ENCODE data around the gene FAM3B. TPM values are rescaled to one million over a fixed set of nuclear protein-coding genes. Genes with fewer than 3 reads are reported as not detected.

FAM3B gene
- total RNA-seq, 1 experiment from 2014 or later: not detected

- no peak for ATAC-seq
- Histone ChIP-seq H3K9me3 (ENCODE audit: control insufficient read depth, insufficient read depth, low read depth, low read length) (no peaks in the 10 kb centered on the region), H3K27ac (ENCODE audit: low read length) (no peak overlapping the region), H3K36me3 (ENCODE audit: control insufficient read depth, insufficient read depth, low read length) (no peaks in the 10 kb centered on the region; the same call in none of the 2 replicates), H3K27me3 (ENCODE audit: control insufficient read depth, insufficient read depth, low read length) (no peaks in the 10 kb centered on the region), H3K4me1 (ENCODE audit: control insufficient read depth, insufficient read depth, low read length) (no peaks in the 10 kb centered on the region), H3K4me3 (ENCODE audit: low read depth in 2 of 2, low read length in 2 of 2) (no peak overlapping the region)
- in situ Hi-C loops (cut with HindIII; ENCODE audit: low pct_unique_long_range_greater_than_20kb, low sequenced_read_pairs) (no loop called here), intact Hi-C loops (cut with micrococcal nuclease; ENCODE audit: unreplicated experiment) (no loop called here)
- no TSS peak for BruUV-seq (replicated peaks)
- CTCF ChIA-PET: no interaction called here
- POLR2A ChIA-PET: no interaction called here
- TF ChIP-seq POLR2AphosphoS5 (IDR thresholded peaks at IDR 0.05; ENCODE audit: low read depth, low read length): no peak
- TF ChIP-seq, protein P1, sequence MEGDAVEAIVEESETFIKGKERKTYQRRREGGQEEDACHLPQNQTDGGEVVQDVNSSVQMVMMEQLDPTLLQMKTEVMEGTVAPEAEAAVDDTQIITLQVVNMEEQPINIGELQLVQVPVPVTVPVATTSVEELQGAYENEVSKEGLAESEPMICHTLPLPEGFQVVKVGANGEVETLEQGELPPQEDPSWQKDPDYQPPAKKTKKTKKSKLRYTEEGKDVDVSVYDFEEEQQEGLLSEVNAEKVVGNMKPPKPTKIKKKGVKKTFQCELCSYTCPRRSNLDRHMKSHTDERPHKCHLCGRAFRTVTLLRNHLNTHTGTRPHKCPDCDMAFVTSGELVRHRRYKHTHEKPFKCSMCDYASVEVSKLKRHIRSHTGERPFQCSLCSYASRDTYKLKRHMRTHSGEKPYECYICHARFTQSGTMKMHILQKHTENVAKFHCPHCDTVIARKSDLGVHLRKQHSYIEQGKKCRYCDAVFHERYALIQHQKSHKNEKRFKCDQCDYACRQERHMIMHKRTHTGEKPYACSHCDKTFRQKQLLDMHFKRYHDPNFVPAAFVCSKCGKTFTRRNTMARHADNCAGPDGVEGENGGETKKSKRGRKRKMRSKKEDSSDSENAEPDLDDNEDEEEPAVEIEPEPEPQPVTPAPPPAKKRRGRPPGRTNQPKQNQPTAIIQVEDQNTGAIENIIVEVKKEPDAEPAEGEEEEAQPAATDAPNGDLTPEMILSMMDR (IDR thresholded peaks at IDR 0.05): no peak
- no peak for TF ChIP-seq SIN3A (IDR thresholded peaks at IDR 0.05; ENCODE audit: borderline replicate concordance, insufficient read depth, low read depth, low read length)
- TF ChIP-seq TCF7L2 (IDR thresholded peaks at IDR 0.05; ENCODE audit: low read depth, low read length): no peak
- no peak for TF ChIP-seq REST (IDR thresholded peaks at IDR 0.05; ENCODE audit: insufficient read depth in 1 of 2, low read depth in 2 of 2, low read length in 1 of 2)
- no peak for DNase-seq (ENCODE audit: low read depth, low spot score)
These were observed 86.2 kb downstream of the FAM3B start for GRCh38 chr21:41402796-41403195.

GRCh38 chr21:41403331-41403730, 86.7 kb downstream of the FAM3B start:
- CTCF ChIA-PET: no interaction called here

More at GRCh38 chr21:41403331-41403730, 86.7 kb downstream of the FAM3B start:
- intact Hi-C loops (cut with micrococcal nuclease; ENCODE audit: unreplicated experiment): no loop called here
- H3K4me1 ChIP-seq (ENCODE audit: control insufficient read depth, insufficient read depth, low read length): no peaks in the 10 kb centered on the region
- no peaks in the 10 kb centered on the region for H3K27me3 ChIP-seq (ENCODE audit: control insufficient read depth, insufficient read depth, low read length)
- no peak for TF ChIP-seq REST (IDR thresholded peaks at IDR 0.05; ENCODE audit: insufficient read depth in 1 of 2, low read depth in 2 of 2, low read length in 1 of 2)
- TF ChIP-seq, protein P1 (IDR thresholded peaks at IDR 0.05): no peak
- TF ChIP-seq POLR2AphosphoS5 (IDR thresholded peaks at IDR 0.05; ENCODE audit: low read depth, low read length): no peak
- TF ChIP-seq SIN3A (IDR thresholded peaks at IDR 0.05; ENCODE audit: borderline replicate concordance, insufficient read depth, low read depth, low read length): no peak
- no peak for TF ChIP-seq TCF7L2 (IDR thresholded peaks at IDR 0.05; ENCODE audit: low read depth, low read length)
- no peaks in the 10 kb centered on the region for H3K9me3 ChIP-seq (ENCODE audit: control insufficient read depth, insufficient read depth, low read depth, low read length)
- DNase-seq (ENCODE audit: low read depth, low spot score): no peak
- no peak for ATAC-seq
- no peak overlapping the region for H3K27ac ChIP-seq (ENCODE audit: low read length)
- H3K36me3 ChIP-seq (ENCODE audit: control insufficient read depth, insufficient read depth, low read length): no peaks in the 10 kb centered on the region; the same call in none of the 2 replicates
- POLR2A ChIA-PET: no interaction called here
- no TSS peak for BruUV-seq (replicated peaks)
- H3K4me3 ChIP-seq (ENCODE audit: low read depth in 2 of 2, low read length in 2 of 2): no peak overlapping the region
- in situ Hi-C loops (cut with HindIII; ENCODE audit: low pct_unique_long_range_greater_than_20kb, low sequenced_read_pairs): no loop called here
